Gastrocnemius medialis (tissue), 4 donors: ENCODE results near the gene LRRC4C. TPM values are rescaled to one million over a fixed set of nuclear protein-coding genes. Genes with fewer than 3 reads are reported as not detected.

ENCODE experiments used
- ATAC-seq, 2 donors: fragments of 150-250 bp; one replicate each; pipeline ENCODE4 v1.9.1; 2016
- DNase-seq, 2 donors: peaks; one replicate each; pipeline ENCODE4 v3.0.0-alpha.2; 2019
- H3K27ac ChIP-seq, 4 donors: fragments of 200-600 bp; sonication (generic); 1 replicate in 1 of 4; 2 replicates in 3 of 4; pipeline ENCODE4 v1.5.1; 2016 to 2018; ENCODE audit warnings: mild to moderate bottlenecking in 2 of 4, moderate library complexity in 1 of 4
- H3K27me3 ChIP-seq, 3 donors: fragments of 200-600 bp; sonication (generic) in 2 of 3; 1 replicate in 1 of 3; 2 replicates in 2 of 3; pipeline versions ENCODE4 v1.5.1 to v1.6.0; 2016 to 2019; ENCODE audit warnings: mild to moderate bottlenecking in 1 of 3, moderate library complexity in 1 of 3
- H3K36me3 ChIP-seq, 2 donors: fragments of 200-600 bp; sonication (generic) in 1 of 2; one replicate each; pipeline ENCODE4 v1.5.1; 2017 to 2018
- H3K4me1 ChIP-seq, 2 donors: fragments of 200-600 bp; sonication (generic) in 1 of 2; one replicate each; pipeline ENCODE4 v1.5.1; 2016 to 2017; ENCODE audit warnings: mild to moderate bottlenecking in 2 of 2
- H3K4me3 ChIP-seq, 4 donors: fragments of 200-600 bp; sonication (generic) in 3 of 4; 1 replicate in 1 of 4; 2 replicates in 3 of 4; pipeline ENCODE4 v1.5.1; 2016 to 2019; ENCODE audit warnings: mild to moderate bottlenecking in 2 of 4
- H3K9me3 ChIP-seq, 3 donors: fragments of 200-600 bp; sonication (generic) in 2 of 3; 1 replicate in 1 of 3; 2 replicates in 2 of 3; pipeline ENCODE4 v1.5.1; 2016 to 2019
- POLR2A ChIP-seq, 2 donors: fragments of 450-650 bp; IDR thresholded peaks; one replicate each; pipeline ENCODE4 v1.6.1; 2017; ENCODE audit warnings: antibody characterized with exemption in 2 of 2, mild to moderate bottlenecking in 2 of 2, moderate library complexity in 2 of 2
- in situ Hi-C, 4 donors: fragments of 200-750 bp; cut with MboI; loops; one replicate each; pipeline versions ENCODE4 v1.15.0 to v1.8.0; 2017; ENCODE audit warnings: low sequenced_read_pairs in 4 of 4
- intact Hi-C: fragments of 100-400 bp; cut with DNase I; formaldehyde crosslinking; loops from one replicate; pipeline ENCODE4 v1.15.1; 2023; ENCODE audit warnings: low total_unique reads
- total RNA-seq, 4 donors: library from RNA; depleted of rRNA; stranded (reverse); fragments of >200 nt; gene quantifications; one replicate each; pipeline versions ENCODE4 v1.1.0 to v1.2.3, GENCODE V29; 2016
- TF ChIP-seq, protein P1 (sequence below), 5 experiments: fragments of 450-650 bp in 3 of 5; fragments of 200-600 bp in 2 of 5; sonication (generic) in 2 of 5; IDR thresholded peaks in 4 of 5; conservative IDR thresholded peaks in 1 of 5; 1 replicate in 4 of 5; 2 replicates in 1 of 5; pipeline ENCODE4 v1.5.1; 2016 to 2019; ENCODE audit warnings: antibody characterized with exemption in 5 of 5, mild to moderate bottlenecking in 3 of 5, moderate library complexity in 3 of 5

The LRRC4C gene
- total RNA-seq, 4 donors from 2014 or later: 0.15 to 0.59 (median 0.24) TPM; not detected in 1

DNA sequence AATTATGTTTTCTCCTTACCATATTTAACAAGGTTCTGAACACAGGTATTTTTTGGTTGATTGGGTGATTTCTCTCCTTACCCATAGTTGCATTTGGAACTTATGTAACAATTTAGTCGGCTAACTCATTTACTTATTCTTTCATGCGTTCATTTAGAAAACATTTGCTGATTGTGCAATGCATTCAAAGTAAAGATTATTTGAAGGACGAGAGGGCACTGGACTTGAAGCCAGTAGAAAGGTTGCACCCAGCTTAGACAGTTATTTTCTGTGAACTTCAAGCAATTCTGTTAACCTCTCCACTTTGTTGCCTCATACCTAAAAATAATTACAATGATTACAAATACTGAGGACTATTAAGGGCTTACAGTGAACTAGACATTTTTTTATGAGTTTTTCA is 769.6 kb downstream of the LRRC4C start:
- in situ Hi-C loops: no loop called here
- TF ChIP-seq, protein P1, sequence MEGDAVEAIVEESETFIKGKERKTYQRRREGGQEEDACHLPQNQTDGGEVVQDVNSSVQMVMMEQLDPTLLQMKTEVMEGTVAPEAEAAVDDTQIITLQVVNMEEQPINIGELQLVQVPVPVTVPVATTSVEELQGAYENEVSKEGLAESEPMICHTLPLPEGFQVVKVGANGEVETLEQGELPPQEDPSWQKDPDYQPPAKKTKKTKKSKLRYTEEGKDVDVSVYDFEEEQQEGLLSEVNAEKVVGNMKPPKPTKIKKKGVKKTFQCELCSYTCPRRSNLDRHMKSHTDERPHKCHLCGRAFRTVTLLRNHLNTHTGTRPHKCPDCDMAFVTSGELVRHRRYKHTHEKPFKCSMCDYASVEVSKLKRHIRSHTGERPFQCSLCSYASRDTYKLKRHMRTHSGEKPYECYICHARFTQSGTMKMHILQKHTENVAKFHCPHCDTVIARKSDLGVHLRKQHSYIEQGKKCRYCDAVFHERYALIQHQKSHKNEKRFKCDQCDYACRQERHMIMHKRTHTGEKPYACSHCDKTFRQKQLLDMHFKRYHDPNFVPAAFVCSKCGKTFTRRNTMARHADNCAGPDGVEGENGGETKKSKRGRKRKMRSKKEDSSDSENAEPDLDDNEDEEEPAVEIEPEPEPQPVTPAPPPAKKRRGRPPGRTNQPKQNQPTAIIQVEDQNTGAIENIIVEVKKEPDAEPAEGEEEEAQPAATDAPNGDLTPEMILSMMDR (IDR thresholded peaks at IDR 0.05 in 4 of 5, conservative IDR thresholded peaks at IDR 0.05 in 1 of 5): no peak
- TF ChIP-seq POLR2A (IDR thresholded peaks at IDR 0.05): no peak
- no peak for ATAC-seq

GRCh38 chr11:40688369-40688768 is 771.1 kb downstream of the LRRC4C start:
- no peak for DNase-seq
- no peaks in the 10 kb centered on the region for H3K4me1 ChIP-seq
- no peaks in the 10 kb centered on the region for H3K36me3 ChIP-seq
- in situ Hi-C loops: no loop called here
- H3K27me3 ChIP-seq: no peaks in the 10 kb centered on the region
- ATAC-seq: no peak
- TF ChIP-seq, protein P1 (IDR thresholded peaks at IDR 0.05 in 4 of 5, conservative IDR thresholded peaks at IDR 0.05 in 1 of 5): no peak
- no peak for TF ChIP-seq POLR2A (IDR thresholded peaks at IDR 0.05)
- intact Hi-C loops: no loop called here
- H3K9me3 ChIP-seq: no peaks in the 10 kb centered on the region
- H3K4me3 ChIP-seq: no peak overlapping the region
- no peak overlapping the region for H3K27ac ChIP-seq

More for the DNA sequence above, 769.6 kb downstream of the LRRC4C start:
- H3K4me3 ChIP-seq: no peak overlapping the region
- H3K9me3 ChIP-seq: no peaks in the 10 kb centered on the region
- H3K36me3 ChIP-seq: no peaks in the 10 kb centered on the region
- intact Hi-C loops: no loop called here
- no peak overlapping the region for H3K27ac ChIP-seq
- no peaks in the 10 kb centered on the region for H3K27me3 ChIP-seq
- H3K4me1 ChIP-seq: no peaks in the 10 kb centered on the region
- DNase-seq: no peak

- Histone ChIP-seq H3K36me3 (no peaks in the 10 kb centered on the region), H3K4me3 (no peak overlapping the region), H3K4me1 (no peaks in the 10 kb centered on the region), H3K27me3 (no peaks in the 10 kb centered on the region), H3K9me3 (no peaks in the 10 kb centered on the region), H3K27ac (no peak overlapping the region)
- ATAC-seq (no peak), DNase-seq (no peak)
- intact Hi-C loops (no loop called here), in situ Hi-C loops (no loop called here)
- TF ChIP-seq POLR2A (IDR thresholded peaks at IDR 0.05): no peak
- TF ChIP-seq, protein P1 (IDR thresholded peaks at IDR 0.05 in 4 of 5, conservative IDR thresholded peaks at IDR 0.05 in 1 of 5): no peak
Measured at GRCh38 chr11:40686765-40687164, 772.7 kb downstream of the LRRC4C start.

GRCh38 chr11:40683010-40683409 is 776.4 kb downstream of the LRRC4C start:
- in situ Hi-C loops (no loop called here), intact Hi-C loops (no loop called here)
- Histone ChIP-seq H3K27ac (no peak overlapping the region), H3K4me1 (no peaks in the 10 kb centered on the region), H3K9me3 (no peaks in the 10 kb centered on the region), H3K36me3 (no peaks in the 10 kb centered on the region), H3K27me3 (no peaks in the 10 kb centered on the region), H3K4me3 (no peak overlapping the region)
- DNase-seq (no peak), ATAC-seq (no peak)
- no peak for TF ChIP-seq POLR2A (IDR thresholded peaks at IDR 0.05)
- TF ChIP-seq, protein P1 (IDR thresholded peaks at IDR 0.05 in 4 of 5, conservative IDR thresholded peaks at IDR 0.05 in 1 of 5): no peak

DNA sequence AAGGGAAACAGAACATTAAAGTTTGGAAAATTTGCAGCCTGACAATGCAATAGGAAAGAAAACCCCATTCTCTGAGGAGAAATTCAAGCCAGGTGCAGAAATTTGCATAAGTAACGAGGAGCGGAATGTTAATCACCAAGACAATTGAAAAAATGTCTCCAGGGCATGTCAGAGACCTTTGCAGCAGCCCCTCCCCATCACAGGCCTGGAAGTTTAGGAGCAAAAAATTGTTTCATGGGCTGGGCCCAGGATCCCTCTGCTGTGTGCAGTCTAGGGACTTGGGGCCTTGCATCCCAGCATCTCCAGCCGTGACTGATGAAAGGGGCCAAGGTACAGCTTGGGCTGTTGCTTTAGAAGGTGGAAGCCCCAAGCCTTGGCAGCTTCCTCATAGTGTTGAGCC is 780.2 kb downstream of the LRRC4C start:
- Histone ChIP-seq H3K4me1 (no peaks in the 10 kb centered on the region), H3K4me3 (no peak overlapping the region), H3K27ac (no peak overlapping the region), H3K36me3 (no peaks in the 10 kb centered on the region), H3K9me3 (no peaks in the 10 kb centered on the region), H3K27me3 (no peaks in the 10 kb centered on the region)
- intact Hi-C loops (no loop called here), in situ Hi-C loops (no loop called here)
- DNase-seq (no peak), ATAC-seq (no peak)
- TF ChIP-seq, protein P1 (IDR thresholded peaks at IDR 0.05 in 4 of 5, conservative IDR thresholded peaks at IDR 0.05 in 1 of 5): no peak
- no peak for TF ChIP-seq POLR2A (IDR thresholded peaks at IDR 0.05)
